Activated effector memory CD4-positive, alpha-beta T cell treated with Interleukin-2 at 50 U/mL for 16 hours (primary cell): Measurements from ENCODE around the gene LRMDA.

Source experiments
- DNase-seq: peaks from one replicate; pipeline ENCODE4 v3.0.0-alpha.2; 2020

Gene LRMDA

DNA sequence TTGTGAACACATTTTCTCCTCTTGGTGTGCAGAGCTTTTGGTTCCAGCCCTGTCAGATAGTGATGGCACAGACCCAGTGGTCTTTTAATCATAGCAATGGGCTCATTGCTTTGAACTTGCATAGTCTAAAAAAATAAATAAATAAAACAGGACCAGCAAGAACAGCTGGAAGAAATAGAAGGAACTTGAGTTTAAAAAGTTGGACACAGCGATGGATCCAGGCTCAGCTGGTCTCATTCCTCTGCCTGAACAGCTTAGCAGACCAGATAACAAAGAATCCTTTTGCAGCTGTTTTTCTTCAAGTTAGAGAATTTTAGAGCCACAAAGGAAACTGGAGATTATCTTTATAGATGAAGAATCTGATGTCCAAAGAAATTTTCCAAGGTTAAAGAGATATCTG is 1005.6 kb downstream of the LRMDA start:
- DNase-seq: no peak

GRCh38 chr10:76440426-76440825 is 1009.0 kb downstream of the LRMDA start:
- no peak for DNase-seq

DNA sequence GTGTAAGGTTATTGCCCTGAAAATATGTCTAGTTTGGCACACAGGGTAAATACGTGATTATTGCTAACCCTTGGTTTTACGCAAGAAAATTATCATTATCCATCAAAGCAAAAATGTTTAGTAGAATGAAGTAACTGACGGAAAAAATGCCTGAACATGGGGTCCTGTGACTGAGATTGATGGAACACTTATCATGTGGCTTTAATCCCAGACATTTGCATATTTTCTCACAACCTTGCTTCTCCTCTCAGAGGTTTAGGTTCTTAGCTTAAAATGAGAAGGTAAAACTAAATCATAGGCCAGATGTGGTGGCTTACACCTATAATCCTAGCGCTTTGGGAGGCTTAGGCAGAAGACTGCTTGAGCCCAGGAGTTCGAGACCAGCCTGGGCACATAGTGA is 1010.7 kb downstream of the LRMDA start:
- no peak for DNase-seq

GRCh38 chr10:76444034-76444800 is 1012.8 kb downstream of the LRMDA start:
- DNase-seq: no peak

- no peak for DNase-seq
Observed at GRCh38 chr10:76447578-76447977, 1016.2 kb downstream of the LRMDA start.

- DNase-seq: no peak
Observed at GRCh38 chr10:76451911-76452310, 1020.5 kb downstream of the LRMDA start.

DNA sequence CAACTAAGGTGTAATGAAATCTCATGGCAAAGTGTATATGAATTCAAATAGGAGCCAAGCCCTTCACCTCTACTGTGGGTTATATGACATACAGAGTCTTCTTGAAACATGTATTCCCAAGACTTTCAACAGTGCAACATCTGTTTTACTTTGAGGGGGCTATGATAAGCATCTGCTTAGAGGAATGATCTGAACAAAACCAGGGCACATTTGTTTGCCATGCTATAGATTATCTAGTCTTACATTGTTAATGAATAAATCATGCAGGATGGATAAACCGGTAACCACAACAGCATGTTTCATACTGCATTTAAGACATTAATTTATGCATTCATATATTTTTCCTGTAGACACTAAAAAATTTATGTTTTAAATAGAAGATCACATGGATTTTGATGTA is 1021.9 kb downstream of the LRMDA start:
- no peak for DNase-seq

- DNase-seq: no peak
Observed at GRCh38 chr10:76453997-76454396, 1022.6 kb downstream of the LRMDA start.

GRCh38 chr10:76454506-76455140 is 1023.2 kb downstream of the LRMDA start:
- no peak for DNase-seq

GRCh38 chr10:76456197-76456596 is 1024.8 kb downstream of the LRMDA start:
- no peak for DNase-seq

DNA sequence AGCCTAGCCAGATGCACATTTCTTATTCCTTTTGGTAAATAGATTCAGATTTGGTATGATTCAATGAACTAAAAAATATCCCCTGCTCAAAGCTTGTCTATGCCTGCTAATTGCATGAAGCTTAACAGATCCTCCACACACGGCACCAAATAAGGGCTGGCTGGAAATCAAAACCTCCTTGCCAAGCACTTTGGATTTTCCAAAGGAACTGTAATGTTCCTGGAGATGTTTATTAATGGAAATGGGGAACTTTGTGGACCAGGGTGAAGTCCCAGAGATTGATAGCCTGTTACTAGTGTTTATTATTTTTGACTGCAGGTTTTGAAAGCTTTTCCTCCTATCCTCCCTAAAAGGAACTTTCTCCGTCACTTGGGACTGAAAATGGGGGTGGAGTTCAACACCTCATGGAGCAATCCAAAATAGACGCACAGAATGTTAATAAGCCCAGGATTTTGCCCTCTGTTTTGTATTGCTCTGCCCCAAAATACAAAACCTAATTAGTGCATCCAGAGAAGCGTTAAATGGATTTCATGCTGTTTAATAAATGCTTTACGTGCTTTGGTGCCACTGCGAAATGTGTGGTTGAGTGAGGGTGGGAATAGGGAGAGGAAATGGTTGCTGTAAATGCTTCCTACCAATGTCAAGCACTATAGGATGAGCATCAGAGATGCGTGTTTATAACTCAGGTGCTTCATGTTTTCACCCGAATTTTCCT is 1027.7 kb downstream of the LRMDA start:
- DNase-seq: no peak

DNA sequence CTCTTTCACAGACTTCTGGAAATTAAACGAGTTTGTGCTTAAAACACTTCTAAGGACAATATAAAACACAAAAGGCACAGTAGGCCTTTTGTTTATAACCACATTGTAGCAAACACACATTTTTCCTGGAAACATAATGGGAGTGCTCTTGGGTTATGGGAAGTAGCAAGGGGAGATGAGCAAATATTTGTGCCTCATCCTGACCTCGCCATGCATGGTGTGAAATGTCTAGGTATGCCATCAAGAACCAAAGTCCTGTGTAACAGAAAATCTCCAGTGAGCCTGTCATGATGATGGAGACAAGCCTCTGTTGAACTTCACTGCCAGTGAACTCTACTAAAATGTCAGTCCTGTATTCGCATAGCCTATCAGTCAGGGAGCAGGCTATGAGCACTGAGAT is 1029.6 kb downstream of the LRMDA start:
- no peak for DNase-seq

GRCh38 chr10:76463111-76463510 is 1031.7 kb downstream of the LRMDA start:
- no peak for DNase-seq

DNA sequence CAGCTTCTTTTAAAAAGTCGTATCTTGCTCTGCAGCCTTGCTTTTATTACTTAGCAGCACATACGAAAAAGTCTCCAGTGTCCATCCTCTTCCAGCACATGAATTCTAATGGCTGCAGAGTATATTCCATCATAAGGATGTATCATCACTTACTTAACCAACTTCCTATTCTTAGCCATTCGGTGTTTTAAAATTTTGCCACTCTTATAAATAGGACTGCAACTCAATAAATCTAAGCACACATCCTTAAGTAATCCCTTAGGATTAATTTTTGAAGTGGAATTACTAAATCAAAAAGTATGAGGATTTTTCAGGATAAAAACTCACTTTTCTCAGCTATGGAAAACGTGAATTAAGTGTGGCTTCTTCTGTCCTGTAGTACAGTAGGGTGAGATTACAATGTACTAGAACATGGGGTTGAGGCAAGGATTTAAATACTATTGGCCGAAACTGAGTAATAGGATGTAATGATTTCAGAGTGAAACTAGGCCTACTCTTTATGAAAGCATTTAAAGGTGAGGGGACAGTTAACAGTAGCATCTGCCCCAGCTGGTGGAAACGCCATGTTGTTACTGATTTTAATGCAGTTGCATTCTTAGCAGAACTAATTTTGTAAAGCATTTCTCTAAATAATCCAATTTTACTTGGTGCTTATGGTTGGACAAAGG is 1035.5 kb downstream of the LRMDA start:
- DNase-seq: no peak

- no peak for DNase-seq
Observed at GRCh38 chr10:76469675-76470074, 1038.3 kb downstream of the LRMDA start.

- no peak for DNase-seq
Observed at GRCh38 chr10:76479103-76479790, 1047.8 kb downstream of the LRMDA start.

GRCh38 chr10:76481178-76481577 is 1049.8 kb downstream of the LRMDA start:
- DNase-seq: no peak

DNA sequence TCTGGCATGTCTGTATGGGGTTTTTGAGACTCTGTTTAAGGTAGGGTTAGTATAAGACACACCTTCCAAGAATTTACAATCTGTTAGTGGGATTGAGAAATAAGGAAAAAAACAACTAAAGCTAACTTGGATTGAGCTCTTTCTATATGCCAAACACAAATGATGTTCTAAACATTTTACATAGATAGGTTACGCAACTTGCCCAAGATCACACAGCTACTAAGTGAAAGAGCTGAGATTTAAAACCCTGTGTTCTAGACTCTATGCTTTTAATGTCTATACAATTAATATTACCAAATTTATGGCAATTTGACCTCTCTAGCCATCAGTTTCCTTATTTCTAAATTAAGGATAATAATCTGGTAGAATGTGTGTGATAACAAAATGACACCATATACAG is 1056.2 kb downstream of the LRMDA start:
- no peak for DNase-seq

- DNase-seq: no peak
Observed at GRCh38 chr10:76488602-76489001, 1057.2 kb downstream of the LRMDA start.

GRCh38 chr10:76491216-76491615 is 1059.8 kb downstream of the LRMDA start:
- DNase-seq: no peak

DNA sequence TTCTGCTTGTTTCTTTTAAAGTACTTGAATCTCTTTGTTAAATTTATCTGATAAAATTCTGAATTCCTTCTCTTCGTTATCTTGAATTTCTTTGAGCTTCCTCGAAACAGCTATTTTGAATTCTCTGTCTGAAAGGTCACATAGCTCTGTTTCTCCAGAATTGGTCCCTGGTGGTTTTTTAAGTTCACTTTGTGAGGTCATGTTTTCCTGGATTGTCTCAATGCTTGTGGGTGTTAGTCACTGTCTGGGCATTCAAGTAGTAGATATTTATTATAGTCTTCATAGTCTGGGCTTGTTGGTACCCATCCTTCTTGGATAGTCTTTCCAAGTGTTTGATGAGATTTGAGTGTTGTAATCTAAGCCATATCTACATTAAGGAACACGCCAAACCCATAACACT is 1060.6 kb downstream of the LRMDA start:
- DNase-seq: no peak

DNA sequence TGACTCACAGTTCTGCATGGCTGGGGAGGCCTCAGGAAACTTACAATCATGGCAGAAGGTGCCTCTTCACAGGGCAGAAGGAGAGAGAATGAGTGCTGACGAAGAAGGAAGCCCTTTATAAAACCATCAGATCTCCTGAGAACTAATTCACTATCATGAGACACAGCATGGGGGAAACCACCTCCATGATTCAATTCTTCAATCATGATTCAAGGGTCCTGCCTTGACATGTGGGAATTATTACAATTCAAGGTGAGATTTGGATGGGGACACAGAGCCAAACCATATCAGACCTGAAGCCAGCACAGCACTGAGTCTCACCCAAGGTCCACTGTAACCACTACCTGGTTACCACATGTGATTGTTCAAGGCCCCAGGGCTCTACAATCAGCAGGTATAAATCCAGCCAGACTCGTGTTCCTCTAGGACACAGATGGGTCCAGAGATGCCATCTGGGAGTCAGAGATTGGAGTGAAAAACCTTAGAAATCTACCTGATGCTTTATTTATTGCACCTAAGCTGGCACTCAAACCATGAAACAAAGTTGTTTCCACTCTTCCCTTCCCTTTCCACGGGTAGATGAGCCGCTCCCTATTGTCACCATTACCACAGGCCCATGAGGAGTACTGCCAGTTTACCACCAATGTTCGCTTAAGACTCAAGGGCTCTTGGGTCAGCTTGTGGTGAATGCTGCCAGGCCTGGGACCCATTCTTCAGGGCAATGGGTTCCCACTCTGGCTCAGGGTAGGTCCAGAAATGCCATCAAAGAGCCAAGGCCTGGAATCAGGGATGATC is 1061.5 kb downstream of the LRMDA start:
- no peak for DNase-seq
